K562 (cell line): Measurements from ENCODE around the gene HHIPL1. TPM values are rescaled to one million over a fixed set of nuclear protein-coding genes. Genes with fewer than 3 reads are reported as not detected.

Experiments used
- ATAC-seq: fragments of 200-7000 bp; cut with Tn5 transposase; 3 replicates; pipeline ENCODE4 v1.9.1; 2020; ENCODE audit warnings: moderate library complexity
- BruUV-seq: library from RNA; stranded (reverse); fragments of 400-500 nt; replicated peaks from 2 replicates; lab custom pipeline; 2021; lab: Mats Ljungman, UMichigan
- CTCF ChIA-PET: fragments of 300-600 bp; formaldehyde crosslinking; extraction: SDS; loops from one replicate; lab custom pipeline; 2021; ENCODE audit warnings: low intra/inter-chr PET ratio; lab: Yijun Ruan, JAX
- POLR2A ChIA-PET: fragments of 300-600, 350-650 bp; sonication (Branson Sonifier 250); formaldehyde crosslinking; extraction: SDS; loops from one replicate; lab custom pipeline; 2021; ENCODE audit warnings: antibody characterized with exemption, inconsistent platforms; lab: Yijun Ruan, JAX
- DNase-seq, 4 experiments: peaks; one replicate each; pipeline versions ENCODE4 v3.0.0 to v3.0.0-alpha.2; 2011 to 2018; ENCODE audit warnings: low spot score in 3 of 4, mixed read lengths in 3 of 4; ENCODE audit errors: extremely low read depth in 1 of 4
- FAIRE-seq: peaks from 2 replicates; lab custom pipeline; 2011; peaks lifted over from hg19 to GRCh38; lab: Jason Lieb, UNC
- H2AFZ ChIP-seq: 2 replicates; pipeline ENCODE4 v1.6.0; 2011; ENCODE audit warnings: low read depth, low read length, control low read depth, inconsistent platforms
- H3K27ac ChIP-seq: fragments of 200-600 bp; 3 replicates; pipeline ENCODE4 v1.8.0; 2011; ENCODE audit warnings: low read depth, mild to moderate bottlenecking, control low read depth, inconsistent platforms, low read length, moderate library complexity, mixed read lengths; ENCODE audit errors: extremely low read depth
- H3K27me3 ChIP-seq, 2 experiments: fragments of 300-600 bp in 1 of 2; 2 replicates in 1 of 2; 3 replicates in 1 of 2; pipeline versions ENCODE4 v1.6.0 to v1.8.0; 2011; ENCODE audit warnings: inconsistent platforms in 2 of 2, low read length in 2 of 2, mild to moderate bottlenecking in 1 of 2, mixed read lengths in 1 of 2, moderate library complexity in 1 of 2; ENCODE audit not compliant: control insufficient read depth in 2 of 2, insufficient read depth in 2 of 2
- H3K36me3 ChIP-seq: fragments of 300-600 bp; 3 replicates; pipeline ENCODE4 v1.8.0; 2011; ENCODE audit warnings: mild to moderate bottlenecking, low read length, inconsistent platforms; ENCODE audit not compliant: control insufficient read depth, insufficient read depth
- H3K4me1 ChIP-seq, 2 experiments: fragments of 200-600 bp in 1 of 2; replicated peaks in 1 of 2; 2 replicates in 1 of 2; 3 replicates in 1 of 2; pipeline versions ENCODE4 v1.5.1 to v1.8.0; 2011; ENCODE audit warnings: inconsistent platforms in 2 of 2, low read length in 2 of 2, mild to moderate bottlenecking in 1 of 2, mixed read lengths in 1 of 2, moderate library complexity in 1 of 2; ENCODE audit not compliant: control insufficient read depth in 2 of 2, insufficient read depth in 2 of 2
- H3K4me2 ChIP-seq: 2 replicates; pipeline ENCODE4 v1.6.1; 2011; ENCODE audit warnings: low read length, control low read depth, inconsistent platforms, mixed read lengths; ENCODE audit not compliant: insufficient read depth
- H3K4me3 ChIP-seq: fragments of 200-600 bp; sonication (generic), shearing (Covaris generic); 2 replicates; pipeline ENCODE4 v1.5.1; 2016; ENCODE audit warnings: control low read depth, inconsistent platforms
- H3K79me2 ChIP-seq: fragments of 200-600 bp; 3 replicates; pipeline ENCODE4 v1.8.0; 2011; ENCODE audit warnings: low read length, inconsistent platforms; ENCODE audit not compliant: control insufficient read depth, insufficient read depth
- H3K9ac ChIP-seq, 2 experiments: 2 replicates each; pipeline versions ENCODE4 v1.6.0 to v1.6.1; 2011; ENCODE audit warnings: low read depth in 2 of 2, low read length in 2 of 2, control low read depth in 1 of 2, inconsistent platforms in 1 of 2, mild to moderate bottlenecking in 1 of 2, mixed read lengths in 1 of 2; ENCODE audit not compliant: insufficient read depth in 1 of 2
- H3K9me1 ChIP-seq: one replicate; pipeline ENCODE4 v1.6.0; 2011; ENCODE audit warnings: inconsistent platforms, mild to moderate bottlenecking, low read length, moderate library complexity; ENCODE audit not compliant: control insufficient read depth, insufficient read depth
- H3K9me3 ChIP-seq: replicated peaks from 2 replicates; pipeline ENCODE4 v1.5.1; 2011; ENCODE audit warnings: low read depth, low read length, inconsistent platforms; ENCODE audit not compliant: control insufficient read depth, insufficient read depth
- H4K20me1 ChIP-seq: replicated peaks from 2 replicates; pipeline ENCODE4 v1.6.1; 2011; ENCODE audit warnings: low read length, inconsistent platforms, mixed read lengths; ENCODE audit not compliant: control insufficient read depth, insufficient read depth
- ATF7 ChIP-seq: fragments of 450-650 bp; IDR thresholded peaks from 2 replicates; pipeline ENCODE4 v1.7.1; 2014; ENCODE audit warnings: mild to moderate bottlenecking, moderate library complexity
- BCL6 ChIP-seq: fragments of 250-450 bp; sonication (Bioruptor Pico); IDR thresholded peaks from 2 replicates; pipeline ENCODE4 v1.4.0; 2020
- CBFA2T3 ChIP-seq: fragments of 450-650 bp; IDR thresholded peaks from 2 replicates; pipeline ENCODE4 v1.6.1; 2017
- CBX3 ChIP-seq, 2 experiments: IDR thresholded peaks; 1 replicate in 1 of 2; 2 replicates in 1 of 2; pipeline ENCODE4 v1.6.1; 2012; ENCODE audit warnings: inconsistent platforms in 2 of 2, low read length in 2 of 2, borderline replicate concordance in 1 of 2, control low read depth in 1 of 2
- CHCHD3 ChIP-seq: fragments of 250-450 bp; sonication (Bioruptor Pico); IDR thresholded peaks from 2 replicates; pipeline ENCODE4 v2.1.2; 2022; ENCODE audit warnings: mild to moderate bottlenecking
- FOS ChIP-seq: IDR thresholded peaks from 3 replicates; pipeline ENCODE4 v1.6.1; 2011; ENCODE audit not compliant: insufficient read length; ENCODE audit errors: extremely low read depth
- FOXP1 ChIP-seq: sonication (generic); formaldehyde crosslinking; IDR thresholded peaks from 2 replicates; pipeline ENCODE4 v1.8.0; 2022; ENCODE audit warnings: mild to moderate bottlenecking, missing genetic modification reagents
- HDAC2 ChIP-seq: fragments of 450-650 bp; IDR thresholded peaks from 2 replicates; pipeline ENCODE4 v1.6.1; 2016; ENCODE audit warnings: mild to moderate bottlenecking
- LCOR ChIP-seq: sonication (generic); formaldehyde crosslinking; IDR thresholded peaks from 2 replicates; pipeline ENCODE4 v1.8.0; 2022; ENCODE audit warnings: mild to moderate bottlenecking, missing genetic modification reagents
- MBD2 ChIP-seq: sonication (generic); IDR thresholded peaks from 2 replicates; pipeline ENCODE4 v1.6.1; 2016; ENCODE audit warnings: low read depth, borderline replicate concordance
- SMARCA4 ChIP-seq: fragments of 450-650 bp; IDR thresholded peaks from 2 replicates; pipeline ENCODE4 v1.6.1; 2016
- YY1 ChIP-seq, 3 experiments: IDR thresholded peaks; 2 replicates each; pipeline ENCODE4 v1.6.1; 2011; ENCODE audit warnings: low read length in 2 of 3, mild to moderate bottlenecking in 2 of 3, moderate library complexity in 2 of 3, borderline replicate concordance in 1 of 3, control low read depth in 1 of 3, low read depth in 1 of 3; ENCODE audit not compliant: insufficient read depth in 3 of 3, insufficient replicate concordance in 2 of 3, control insufficient read depth in 1 of 3, insufficient read length in 1 of 3; ENCODE audit errors: extremely low read depth in 1 of 3
- ZC3H11A ChIP-seq: IDR thresholded peaks from 2 replicates; pipeline ENCODE4 v1.6.1; 2012; ENCODE audit warnings: low read depth, low read length, improper control_type of control experiment
- ZNF778 ChIP-seq: fragments of 450-650 bp; formaldehyde crosslinking; IDR thresholded peaks from 2 replicates; pipeline ENCODE4 v1.4.0; 2020; ENCODE audit warnings: mild to moderate bottlenecking, moderate library complexity
- WGBS: fragments of 100-300 bp; shearing (Covaris generic); methylation state at CpG from one replicate; pipeline ENCODE4 v1.1.6; 2016; ENCODE audit warnings: low coverage, mixed read lengths; ENCODE audit not compliant: insufficient coverage; ENCODE audit errors: missing lambda C conversion rate; 5-methylcytosine and 5-hydroxymethylcytosine counted together
- in situ Hi-C: fragments of 300-500 bp; cut with MboI; formaldehyde crosslinking; loops from 4 replicates; pipeline ENCODE4 v1.15.0; 2018; ENCODE audit warnings: inconsistent platforms, mixed read lengths
- intact Hi-C: fragments of 100-400 bp; cut with micrococcal nuclease; formaldehyde crosslinking; loops from 2 replicates; pipeline ENCODE4 v1.14.2; 2022
- polyA plus RNA-seq, 8 experiments: library from polyadenylated mRNA; depleted of rRNA in 4 of 8; stranded (reverse) in 5 of 8; unstranded in 3 of 8; fragments of >200 nt; fragmentation: Nextera tagmentation in 2 of 8; fragmentation: Illumina TruSeq in 1 of 8; extraction: Ambion mirVana in 2 of 8; extraction: Trizol in 1 of 8; gene quantifications; 2 replicates each; pipeline versions ENCODE4 v1.2.1 to v1.2.3, GENCODE V29; 2011 to 2014; ENCODE audit warnings: inconsistent platforms in 1 of 8, missing spikeins in 1 of 8
- total RNA-seq, 7 experiments: library from RNA; depleted of rRNA in 6 of 7; stranded (reverse); fragments of >200 nt in 6 of 7; fragmentation: Illumina TruSeq in 2 of 7; extraction: Trizol in 2 of 7; gene quantifications; 2 replicates each; pipeline versions ENCODE4 v1.2.1 to v1.2.3, GENCODE V29; 2011 to 2021; ENCODE audit warnings: low replicate concordance in 1 of 7
- TF ChIP-seq, protein P1 (sequence below): fragments of 450-650 bp; IDR thresholded peaks from one replicate; pipeline ENCODE4 v1.6.1; 2018; ENCODE audit warnings: mild to moderate bottlenecking, moderate library complexity; ENCODE audit not compliant: partially characterized antibody
- TF ChIP-seq, protein P2 (sequence below), 2 experiments: IDR thresholded peaks; 2 replicates each; pipeline ENCODE4 v1.6.1; 2011; ENCODE audit warnings: borderline replicate concordance in 1 of 2, control low read depth in 1 of 2, low read depth in 1 of 2, low read length in 1 of 2, mild to moderate bottlenecking in 1 of 2, mixed read lengths in 1 of 2, moderate library complexity in 1 of 2; ENCODE audit not compliant: insufficient read depth in 1 of 2, insufficient read length in 1 of 2, poor library complexity in 1 of 2, severe bottlenecking in 1 of 2; ENCODE audit errors: extremely low read depth in 1 of 2

Gene HHIPL1
- total and polyA plus RNA-seq, 9 of the 15 experiments (the other 6 are each of a cell fraction or from before 2014, with no cell fraction given) = not detected

DNA sequence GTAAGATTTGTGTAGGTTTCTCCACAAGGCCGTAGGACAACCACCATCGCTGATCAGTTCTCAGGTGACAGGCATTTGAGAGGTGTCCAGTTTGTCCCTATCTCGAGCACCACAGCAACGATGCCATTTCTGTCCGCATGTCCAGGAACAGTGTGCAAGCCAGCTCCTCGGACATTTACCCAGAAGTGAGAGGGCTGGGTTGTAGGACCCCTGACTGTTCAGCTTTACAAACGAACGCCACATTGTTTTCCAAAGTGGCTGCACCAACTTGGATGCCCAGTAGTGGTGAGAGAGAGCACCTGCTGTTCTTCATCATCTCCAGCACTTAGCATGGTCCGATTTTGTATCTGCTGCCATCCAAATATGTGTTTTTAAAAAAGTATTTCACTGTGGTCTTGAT is 77.8 kb downstream of the HHIPL1 start:
- intact Hi-C loops (no loop called here), in situ Hi-C loops (loop anchor here (10.0 kb wide), 1 partner anchor 162 kb away; no protein-coding TSS in a partner anchor)
- Histone ChIP-seq H3K9me1 (no peaks in the 10 kb centered on the region), H3K4me3 (no peak overlapping the region), H2AFZ (no peak overlapping the region), H3K27ac (no peak overlapping the region), H3K27me3 (peaks cover 0 to 50% of the 10 kb centered on the region in 2 experiments; a peak in 3 of 5 replicates), H3K9ac (no peak overlapping the region), H3K4me1 (peaks cover 0 to 8% of the 10 kb centered on the region in 2 experiments; a peak in 2 of 5 replicates), H3K4me2 (no peak overlapping the region), H3K79me2 (no peaks in the 10 kb centered on the region), H3K9me3 (no peaks in the 10 kb centered on the region), H3K36me3 (no peaks in the 10 kb centered on the region), H4K20me1 (no peaks in the 10 kb centered on the region)
- POLR2A ChIA-PET = interaction anchor here (0.6 kb wide), 1 partner anchor 19 kb away, joined by 3 read pairs; no protein-coding TSS in a partner anchor
- WGBS = 17% methylated on average over 7 of the region's 9 CpGs
- TF ChIP-seq ZNF778 (CRISPR knock-in tag) (no peak), YY1 (IDR thresholded peaks at IDR 0.05; ENCODE audit: borderline replicate concordance in 1 of 3, control insufficient read depth in 1 of 3, extremely low read depth in 1 of 3, insufficient read depth in 3 of 3, insufficient read length in 1 of 3, insufficient replicate concordance in 2 of 3, low read depth in 1 of 3, low read length in 2 of 3) (no peak), FOXP1 (no peak), CBFA2T3 (no peak), CHCHD3 (no peak), HDAC2 (no peak), CBX3 (IDR thresholded peaks at IDR 0.05; ENCODE audit: borderline replicate concordance in 1 of 2, low read length in 2 of 2) (no peak), LCOR (no peak), MBD2 (no peak), BCL6 (no peak), SMARCA4 (no peak), FOS (no peak), ZC3H11A (no peak), ATF7 (no peak)
- TF ChIP-seq, protein P1, sequence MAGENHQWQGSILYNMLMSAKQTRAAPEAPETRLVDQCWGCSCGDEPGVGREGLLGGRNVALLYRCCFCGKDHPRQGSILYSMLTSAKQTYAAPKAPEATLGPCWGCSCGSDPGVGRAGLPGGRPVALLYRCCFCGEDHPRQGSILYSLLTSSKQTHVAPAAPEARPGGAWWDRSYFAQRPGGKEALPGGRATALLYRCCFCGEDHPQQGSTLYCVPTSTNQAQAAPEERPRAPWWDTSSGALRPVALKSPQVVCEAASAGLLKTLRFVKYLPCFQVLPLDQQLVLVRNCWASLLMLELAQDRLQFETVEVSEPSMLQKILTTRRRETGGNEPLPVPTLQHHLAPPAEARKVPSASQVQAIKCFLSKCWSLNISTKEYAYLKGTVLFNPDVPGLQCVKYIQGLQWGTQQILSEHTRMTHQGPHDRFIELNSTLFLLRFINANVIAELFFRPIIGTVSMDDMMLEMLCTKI = no peak
- TF ChIP-seq, protein P2, sequence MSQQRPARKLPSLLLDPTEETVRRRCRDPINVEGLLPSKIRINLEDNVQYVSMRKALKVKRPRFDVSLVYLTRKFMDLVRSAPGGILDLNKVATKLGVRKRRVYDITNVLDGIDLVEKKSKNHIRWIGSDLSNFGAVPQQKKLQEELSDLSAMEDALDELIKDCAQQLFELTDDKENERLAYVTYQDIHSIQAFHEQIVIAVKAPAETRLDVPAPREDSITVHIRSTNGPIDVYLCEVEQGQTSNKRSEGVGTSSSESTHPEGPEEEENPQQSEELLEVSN (IDR thresholded peaks at IDR 0.05; ENCODE audit: borderline replicate concordance in 1 of 2, extremely low read depth in 1 of 2, insufficient read depth in 1 of 2, insufficient read length in 1 of 2, low read depth in 1 of 2, low read length in 1 of 2, poor library complexity in 1 of 2, severe bottlenecking in 1 of 2) = no peak
- CTCF ChIA-PET = no interaction called here
- DNase-seq (no peak), ATAC-seq (no peak), FAIRE-seq (no peak)
- BruUV-seq = no TSS peak
